Measurements from ENCODE around the gene TMEM184A.

TMEM184A gene

GRCh38 chr7:1496531-1497292 is 59.3 kb downstream of the TMEM184A start:
- TF ChIP-seq, protein P1, sequence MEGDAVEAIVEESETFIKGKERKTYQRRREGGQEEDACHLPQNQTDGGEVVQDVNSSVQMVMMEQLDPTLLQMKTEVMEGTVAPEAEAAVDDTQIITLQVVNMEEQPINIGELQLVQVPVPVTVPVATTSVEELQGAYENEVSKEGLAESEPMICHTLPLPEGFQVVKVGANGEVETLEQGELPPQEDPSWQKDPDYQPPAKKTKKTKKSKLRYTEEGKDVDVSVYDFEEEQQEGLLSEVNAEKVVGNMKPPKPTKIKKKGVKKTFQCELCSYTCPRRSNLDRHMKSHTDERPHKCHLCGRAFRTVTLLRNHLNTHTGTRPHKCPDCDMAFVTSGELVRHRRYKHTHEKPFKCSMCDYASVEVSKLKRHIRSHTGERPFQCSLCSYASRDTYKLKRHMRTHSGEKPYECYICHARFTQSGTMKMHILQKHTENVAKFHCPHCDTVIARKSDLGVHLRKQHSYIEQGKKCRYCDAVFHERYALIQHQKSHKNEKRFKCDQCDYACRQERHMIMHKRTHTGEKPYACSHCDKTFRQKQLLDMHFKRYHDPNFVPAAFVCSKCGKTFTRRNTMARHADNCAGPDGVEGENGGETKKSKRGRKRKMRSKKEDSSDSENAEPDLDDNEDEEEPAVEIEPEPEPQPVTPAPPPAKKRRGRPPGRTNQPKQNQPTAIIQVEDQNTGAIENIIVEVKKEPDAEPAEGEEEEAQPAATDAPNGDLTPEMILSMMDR (IDR thresholded peaks at IDR 0.05; ENCODE audit: borderline replicate concordance, control extremely low read depth, extremely low read depth, insufficient read depth, missing control alignments), result no peak
- DNase-seq (ENCODE audit: low spot score), result no peak
- in situ Hi-C loops (cut with MboI; ENCODE audit: low sequenced_read_pairs, unreplicated experiment), result no loop called here

- in situ Hi-C loops (cut with MboI; ENCODE audit: low sequenced_read_pairs, unreplicated experiment), result no loop called here
- no peak for DNase-seq (ENCODE audit: low spot score)
- TF ChIP-seq, protein P1 (IDR thresholded peaks at IDR 0.05; ENCODE audit: borderline replicate concordance, control extremely low read depth, extremely low read depth, insufficient read depth, missing control alignments), result no peak
Observed at GRCh38 chr7:1495564-1496242, 60.3 kb downstream of the TMEM184A start.

- TF ChIP-seq, protein P1 (IDR thresholded peaks at IDR 0.05; ENCODE audit: borderline replicate concordance, control extremely low read depth, extremely low read depth, insufficient read depth, missing control alignments), result no peak
- in situ Hi-C loops (cut with MboI; ENCODE audit: low sequenced_read_pairs, unreplicated experiment), result no loop called here
- DNase-seq (ENCODE audit: low spot score), result no peak
Observed at GRCh38 chr7:1494866-1495563, 61.0 kb downstream of the TMEM184A start.

- TF ChIP-seq, protein P1 (IDR thresholded peaks at IDR 0.05; ENCODE audit: borderline replicate concordance, control extremely low read depth, extremely low read depth, insufficient read depth, missing control alignments), result no peak
- in situ Hi-C loops (cut with MboI; ENCODE audit: low sequenced_read_pairs, unreplicated experiment), result no loop called here
- no peak for DNase-seq (ENCODE audit: low spot score)
Observed at GRCh38 chr7:1494447-1494846, 61.6 kb downstream of the TMEM184A start.

GRCh38 chr7:1493571-1493970 is 62.4 kb downstream of the TMEM184A start:
- TF ChIP-seq, protein P1 (IDR thresholded peaks at IDR 0.05; ENCODE audit: borderline replicate concordance, control extremely low read depth, extremely low read depth, insufficient read depth, missing control alignments), result no peak
- no peak for DNase-seq (ENCODE audit: low spot score)
- in situ Hi-C loops (cut with MboI; ENCODE audit: low sequenced_read_pairs, unreplicated experiment), result no loop called here

DNA sequence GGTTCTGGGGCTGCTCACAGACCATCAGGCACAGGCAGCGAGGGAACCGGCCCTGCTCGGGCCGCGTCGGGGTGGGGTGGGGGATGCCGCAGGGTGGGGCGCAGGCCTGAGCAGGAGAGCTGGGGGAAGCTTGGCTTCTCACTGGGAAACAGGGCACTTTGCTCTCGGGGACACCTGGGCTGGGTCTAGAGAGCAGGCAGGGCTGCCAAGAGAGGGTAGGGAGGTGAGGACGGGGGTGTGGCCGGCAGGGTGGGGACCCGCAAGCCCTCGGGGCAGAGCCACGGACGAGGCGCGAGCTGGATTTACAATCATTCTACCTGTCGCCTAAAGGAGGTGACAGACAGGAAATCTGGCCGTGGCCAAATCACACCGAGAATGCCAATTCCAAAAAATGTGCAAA is 62.9 kb downstream of the TMEM184A start:
- TF ChIP-seq, protein P1 (IDR thresholded peaks at IDR 0.05; ENCODE audit: borderline replicate concordance, control extremely low read depth, extremely low read depth, insufficient read depth, missing control alignments), result no peak
- no peak for DNase-seq (ENCODE audit: low spot score)
- in situ Hi-C loops (cut with MboI; ENCODE audit: low sequenced_read_pairs, unreplicated experiment), result no loop called here

Data from GM13976 (cell line).